Ishikawa (cell line): Measurements from ENCODE around the gene CACNA1C.

Source experiments
- EP300 ChIP-seq: IDR thresholded peaks from 2 replicates; pipeline ENCODE4 v1.6.1; 2012; ENCODE audit warnings: borderline replicate concordance
- TAF1 ChIP-seq: IDR thresholded peaks from 2 replicates; pipeline ENCODE4 v1.6.1; 2012; ENCODE audit warnings: low read depth, mild to moderate bottlenecking
- USF1 ChIP-seq: IDR thresholded peaks from 2 replicates; pipeline ENCODE4 v1.6.1; 2012
- YY1 ChIP-seq: IDR thresholded peaks from 2 replicates; pipeline ENCODE4 v1.6.1; 2012; ENCODE audit warnings: low read depth
- ZBTB7A ChIP-seq: IDR thresholded peaks from 2 replicates; pipeline ENCODE4 v1.6.1; 2012; ENCODE audit warnings: low read depth
- TF ChIP-seq, protein P1 (sequence below): IDR thresholded peaks from 2 replicates; pipeline ENCODE4 v1.6.1; 2012

GRCh38 chr12:2009623-2010022 lies 43.2 kb upstream of the CACNA1C start:
- TF ChIP-seq USF1, result no peak
- no peak for TF ChIP-seq TAF1
- TF ChIP-seq, protein P1, sequence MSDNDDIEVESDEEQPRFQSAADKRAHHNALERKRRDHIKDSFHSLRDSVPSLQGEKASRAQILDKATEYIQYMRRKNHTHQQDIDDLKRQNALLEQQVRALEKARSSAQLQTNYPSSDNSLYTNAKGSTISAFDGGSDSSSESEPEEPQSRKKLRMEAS, result no peak
- TF ChIP-seq EP300, result no peak
- TF ChIP-seq YY1, result no peak
- TF ChIP-seq ZBTB7A, result no peak
